Right lung (tissue), 10 donors: ENCODE data around the gene MDH1B. TPM values are rescaled to one million over a fixed set of nuclear protein-coding genes. Genes with fewer than 3 reads are reported as not detected.
"Not testable (repeated sequence)": the region's sequence is repeated elsewhere in the genome, so short reads cannot be mapped to it uniquely, and the experiment has no call there.

Experiments
- DNase-seq, 2 donors: peaks; one replicate each; pipeline ENCODE4 v3.0.0-alpha.2; 2013
- long read RNA-seq, 8 donors: transcript quantifications; one replicate each; lab custom pipeline, GENCODE V29; 2026
- polyA plus RNA-seq, 5 donors: library from polyadenylated mRNA; unstranded; fragments of 120-200 nt; gene quantifications; one replicate each; pipeline versions ENCODE4 v1.2.1 to v1.2.3, GENCODE V29; 2013; ENCODE audit warnings: inconsistent platforms in 1 of 5, low replicate concordance in 1 of 5; ENCODE audit not compliant: insufficient read length in 5 of 5, insufficient read depth in 1 of 5

MDH1B gene
- polyA plus RNA-seq: 1 to 10 TPM; 3.8 to 7.7 (median 6.2) TPM
- long read RNA-seq, donor 1, partial matches to known transcripts: 43 of 61 reads
- long read RNA-seq, donor 1, other reads (novel, unspliced or antisense): 18 of 61 reads
- long read RNA-seq, donor 2: 0 reads
- long read RNA-seq, donor 3, partial matches to known transcripts: 0 of 1 reads
- long read RNA-seq, donor 3, other reads (novel, unspliced or antisense): 0 of 1 reads
- long read RNA-seq, donor 4, partial matches to known transcripts: 30 of 30 reads
- long read RNA-seq, donor 4, other reads (novel, unspliced or antisense): 0 of 30 reads
- long read RNA-seq, donor 5: 0 reads
- long read RNA-seq, donor 6: 0 reads
- long read RNA-seq, donor 7: 0 reads
- long read RNA-seq, donor 8: 0 reads

DNA sequence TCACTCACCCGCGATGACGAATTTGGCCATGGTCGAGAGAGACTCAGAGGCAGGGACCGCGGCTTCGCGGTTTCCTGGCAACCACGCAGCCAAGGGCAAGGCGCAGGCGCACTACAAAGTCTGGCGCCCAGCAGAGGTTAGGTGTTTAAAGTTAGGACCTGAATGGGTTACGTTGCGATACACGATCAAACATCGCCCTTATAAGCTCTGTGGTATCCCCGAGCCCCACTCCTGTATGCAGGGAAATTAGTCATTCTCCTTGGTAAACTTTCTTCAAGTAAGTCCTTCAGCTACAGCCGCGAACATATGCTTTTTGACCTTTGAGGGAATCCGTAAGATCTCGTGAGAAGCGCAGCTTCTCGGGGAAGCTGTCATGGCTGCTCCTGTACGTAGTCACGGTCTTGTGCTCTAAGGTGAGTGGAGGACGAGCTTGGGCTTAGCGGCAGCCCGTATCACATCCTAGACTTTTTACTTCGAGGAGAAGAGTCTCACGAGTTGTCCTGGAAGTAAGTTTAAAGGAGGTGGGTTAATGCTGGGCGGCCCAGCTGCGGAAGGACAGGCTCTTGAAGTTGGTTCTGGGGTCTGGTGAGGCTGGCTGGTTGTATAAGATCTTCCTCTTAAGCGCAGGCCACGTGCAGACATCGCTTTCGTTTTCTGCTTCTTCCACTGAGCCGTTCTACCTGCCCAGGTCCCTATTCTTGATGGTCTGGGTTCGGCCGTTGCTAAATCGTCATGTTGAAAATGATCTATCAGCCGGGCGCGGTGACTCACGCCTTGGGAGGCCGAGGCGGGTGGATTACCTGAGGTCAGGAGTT is at the start of gene MDH1B, which contains the start of gene FASTKD2:
TSS of gene MDH1B (minus strand) at position 87 of the 815 bp plus-strand sequence. CDS start at position 30, 57 bp downstream.
TSS of gene FASTKD2 (plus strand) at position 365 of the 815 bp plus-strand sequence. CDS start 1,088 bp downstream, outside the sequence.
- peak; percentile 92 to 96 for DNase-seq

DNA sequence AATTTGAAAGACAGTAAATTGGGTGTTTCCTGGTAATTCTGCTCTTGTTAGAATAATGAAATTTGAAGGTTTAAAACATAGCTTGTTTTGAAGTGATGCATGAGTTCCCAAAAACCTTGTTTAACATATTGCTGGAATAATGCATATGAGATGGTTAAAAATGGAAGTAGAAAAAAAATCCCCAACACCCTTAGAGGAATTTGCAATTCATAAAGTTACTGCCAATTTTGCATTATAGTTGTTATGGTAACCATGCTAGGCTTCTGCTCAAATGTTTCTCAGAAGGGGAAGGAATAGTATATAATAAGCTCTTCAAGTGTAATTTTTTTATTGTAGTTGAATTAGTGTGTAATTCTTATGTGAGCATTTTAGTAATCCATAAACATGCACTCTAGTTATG is 49.4 kb upstream of the MDH1B start:
- no peak for DNase-seq

DNA sequence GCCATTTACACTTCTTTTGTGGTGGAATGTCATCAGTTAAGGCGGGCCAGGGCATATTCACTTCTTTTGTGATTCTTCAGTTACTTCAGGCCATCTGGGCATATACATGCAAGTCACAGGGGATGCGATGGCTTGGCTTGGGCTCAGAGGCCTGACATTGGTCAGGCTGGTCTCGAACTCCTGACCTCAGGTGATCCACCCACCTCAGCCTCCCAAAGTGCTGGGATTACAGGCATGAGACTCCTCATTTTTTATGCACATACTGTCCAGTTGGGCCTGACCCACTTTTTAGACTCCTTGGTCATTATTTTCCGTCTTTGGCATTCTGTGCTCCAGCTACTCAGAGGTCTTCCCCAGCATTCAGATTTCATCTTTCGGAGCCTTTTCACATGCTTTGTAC is 47.3 kb upstream of the MDH1B start:
- DNase-seq: not testable (repeated sequence)

DNA sequence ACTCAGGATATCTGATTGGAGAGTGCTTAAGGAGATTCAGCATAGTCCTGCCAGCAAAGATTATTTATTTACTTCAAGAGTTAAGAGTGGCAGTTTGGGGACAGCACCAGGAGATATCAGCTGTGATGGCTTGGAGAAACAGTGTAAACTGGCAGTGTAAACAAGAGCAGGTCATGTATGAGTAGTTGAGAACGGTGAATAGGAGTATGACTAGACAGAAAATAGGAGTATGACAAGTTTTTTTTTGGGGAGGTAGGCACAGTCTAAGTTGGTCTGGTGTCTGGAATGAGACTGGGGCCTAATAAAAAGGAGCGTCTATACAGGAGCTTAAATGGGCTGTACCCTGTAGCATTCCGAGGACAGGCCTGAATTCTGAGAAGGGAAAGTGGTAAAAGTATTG is 42.5 kb upstream of the MDH1B start:
- DNase-seq: not testable (repeated sequence)

DNA sequence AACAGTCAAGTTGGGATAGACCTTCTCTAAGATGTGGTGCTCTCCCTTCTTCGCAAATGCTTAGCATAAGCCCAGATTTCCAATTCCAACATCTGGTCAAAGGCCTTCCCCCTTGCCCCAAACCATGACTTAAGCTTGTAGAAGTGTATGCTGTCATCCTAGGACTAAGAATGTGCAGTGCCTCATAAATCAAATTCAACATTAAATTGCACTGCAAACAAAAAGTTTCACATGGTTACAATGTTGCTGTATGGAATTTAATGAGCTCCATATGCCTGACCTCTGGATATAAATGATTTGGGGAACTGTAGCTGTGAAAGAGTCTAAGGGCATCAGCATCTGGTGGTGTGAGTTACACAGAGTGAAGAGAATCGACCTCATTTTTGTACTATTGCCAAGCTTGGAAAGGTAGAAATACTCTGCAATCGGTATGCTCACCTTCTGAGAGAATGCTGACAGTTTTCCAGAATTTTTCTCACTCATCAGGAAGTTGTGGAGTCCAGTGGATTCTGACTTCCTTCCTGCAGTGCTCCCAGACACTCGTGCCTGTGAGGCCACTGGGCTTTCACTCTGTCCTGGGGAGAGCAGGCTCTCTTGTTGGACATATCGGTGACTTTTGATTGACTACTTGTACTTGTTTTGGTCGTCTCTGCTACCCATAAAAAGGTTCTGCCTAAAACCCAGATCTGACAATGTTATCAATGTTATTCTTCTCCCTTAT is 40.9 kb upstream of the MDH1B start:
- no peak for DNase-seq

DNA sequence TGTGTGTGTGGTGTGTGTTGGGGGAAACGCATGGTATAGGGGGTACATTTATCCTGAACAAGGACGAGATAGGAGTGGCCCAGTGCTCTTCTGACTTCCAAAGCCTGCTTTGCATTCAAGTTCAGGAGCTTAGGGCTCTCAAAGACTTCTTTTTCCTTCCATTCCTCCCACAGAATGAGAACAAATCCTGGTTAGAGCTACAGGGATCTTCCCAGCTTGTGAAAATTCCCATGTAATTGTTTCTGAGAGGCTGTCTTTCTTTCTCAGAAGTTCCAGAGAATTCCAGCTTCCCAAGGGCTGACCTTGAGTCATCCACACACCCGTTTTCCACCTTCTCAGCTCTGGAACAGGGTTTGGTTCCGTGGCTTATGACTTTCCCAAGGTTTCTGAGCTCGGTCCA is 39.2 kb upstream of the MDH1B start:
- DNase-seq: no peak

DNA sequence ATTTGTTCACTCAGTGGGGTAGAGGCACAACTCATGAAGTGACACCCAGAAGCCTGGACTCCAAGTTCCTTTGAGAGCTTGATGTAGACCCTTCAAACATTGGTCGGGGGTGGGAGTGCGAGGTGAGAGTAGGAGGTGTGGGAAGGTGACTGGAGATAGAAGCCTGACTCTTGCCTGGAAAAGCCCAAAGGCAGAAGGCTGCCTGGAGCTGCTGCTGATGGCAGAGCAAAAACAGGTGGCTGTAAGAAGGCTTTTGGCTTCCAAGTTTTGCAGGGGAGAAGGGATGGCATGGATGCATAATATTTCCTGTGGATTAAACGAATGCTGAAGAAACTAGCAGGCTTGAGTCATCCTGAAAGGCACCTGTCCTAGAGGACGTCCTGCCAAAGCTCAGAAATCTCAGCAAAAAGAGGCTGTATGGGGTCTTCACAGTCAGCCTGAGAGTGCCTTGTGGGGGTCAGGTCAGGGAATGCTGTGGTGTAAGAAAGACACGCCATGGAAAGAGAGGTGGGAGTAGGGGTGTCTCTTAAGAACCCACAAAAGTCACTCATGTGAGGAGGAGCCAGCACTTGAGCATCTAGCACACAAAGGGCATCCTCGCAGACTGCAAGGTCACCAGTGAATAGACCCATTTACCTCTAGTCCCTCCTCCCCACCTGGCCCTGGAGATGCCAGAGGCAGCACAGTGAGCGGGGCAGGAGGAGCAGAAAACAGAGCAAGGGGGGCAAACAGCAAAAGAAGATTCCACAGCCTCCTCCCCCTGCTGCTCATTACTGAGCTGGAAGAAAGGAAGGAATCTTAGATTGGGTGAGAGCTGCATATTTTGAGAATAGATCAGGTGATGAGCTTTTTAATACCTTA is 37.8 kb upstream of the MDH1B start:
- no peak for DNase-seq

DNA sequence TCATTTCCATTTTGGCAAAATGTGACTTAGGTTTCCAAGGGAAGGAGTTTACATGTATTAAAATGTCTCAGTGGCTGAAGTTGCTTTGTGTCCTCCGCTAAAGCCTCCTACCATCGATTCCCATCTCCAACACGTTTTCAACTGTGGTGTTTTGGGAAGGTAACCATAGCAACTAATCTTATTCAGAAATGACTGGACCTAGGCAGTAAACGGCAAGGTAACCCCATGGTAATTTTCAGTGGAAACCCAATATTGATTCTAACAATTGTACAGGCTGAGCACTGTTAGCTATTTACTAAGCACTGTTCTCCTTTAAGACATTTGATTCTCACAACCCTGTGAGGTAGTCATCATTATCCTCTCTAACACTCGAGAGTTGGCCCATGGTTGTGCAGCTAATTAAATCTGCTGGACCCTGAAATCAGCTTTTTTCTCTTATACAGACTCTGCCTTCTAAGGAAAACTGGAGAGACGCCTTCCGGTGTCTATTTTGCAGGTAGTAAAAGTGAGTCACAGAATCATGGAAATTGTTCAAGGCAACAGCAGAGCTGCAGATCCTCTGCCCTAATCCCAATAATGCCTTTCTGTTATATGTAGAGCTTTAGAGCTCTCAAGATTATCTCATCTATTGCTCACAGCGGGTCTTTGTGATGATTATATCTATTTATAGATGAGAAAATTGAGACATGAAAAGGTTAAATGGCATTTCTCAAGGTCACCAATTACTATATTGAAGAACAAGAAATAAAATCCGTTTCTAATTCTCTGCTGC is 36.5 kb upstream of the MDH1B start:
- DNase-seq: no peak

DNA sequence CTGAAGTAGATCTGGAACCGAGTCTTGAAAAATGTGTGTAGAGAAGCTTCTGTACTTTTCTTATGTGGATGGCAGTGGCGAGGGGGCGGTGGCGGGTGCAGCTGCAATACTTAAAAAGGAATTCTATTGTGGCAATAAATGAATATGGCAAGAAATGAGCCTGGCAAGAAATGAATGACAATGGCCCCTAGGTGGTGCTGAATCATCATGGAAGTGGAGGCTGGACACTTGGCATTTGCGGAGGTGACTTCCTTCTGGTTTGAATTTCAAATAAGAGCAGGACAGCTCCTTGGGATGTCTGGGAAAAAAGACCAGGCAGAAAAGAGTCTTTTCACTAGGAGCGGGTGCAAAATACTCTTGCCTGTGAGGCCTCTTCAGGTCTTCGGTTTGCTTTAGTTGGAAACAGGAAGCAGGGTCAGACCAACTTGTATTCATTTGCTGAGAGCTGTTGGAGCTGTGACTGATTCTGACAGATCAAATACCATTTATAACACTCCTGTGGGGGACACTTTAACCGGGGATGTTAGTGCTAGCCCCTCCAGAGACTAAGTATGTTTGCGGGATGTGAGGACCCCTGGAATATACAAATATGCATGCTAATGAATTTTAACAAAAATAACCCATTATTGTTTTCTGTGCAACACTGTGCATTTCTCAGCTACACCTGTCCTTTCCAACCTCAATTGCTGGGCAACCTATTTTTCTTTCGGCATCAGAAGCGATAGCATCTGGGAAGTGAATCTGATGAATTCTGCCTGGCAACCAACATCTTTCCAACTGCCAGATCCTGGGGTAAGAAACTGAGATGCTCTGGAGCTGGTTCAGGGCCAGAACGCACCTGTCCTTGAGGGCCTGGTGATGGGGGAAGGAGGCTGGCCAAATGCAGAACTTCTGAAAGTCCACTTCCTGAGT is 35.6 kb upstream of the MDH1B start:
- peak; percentile 33 to 53 for DNase-seq

DNA sequence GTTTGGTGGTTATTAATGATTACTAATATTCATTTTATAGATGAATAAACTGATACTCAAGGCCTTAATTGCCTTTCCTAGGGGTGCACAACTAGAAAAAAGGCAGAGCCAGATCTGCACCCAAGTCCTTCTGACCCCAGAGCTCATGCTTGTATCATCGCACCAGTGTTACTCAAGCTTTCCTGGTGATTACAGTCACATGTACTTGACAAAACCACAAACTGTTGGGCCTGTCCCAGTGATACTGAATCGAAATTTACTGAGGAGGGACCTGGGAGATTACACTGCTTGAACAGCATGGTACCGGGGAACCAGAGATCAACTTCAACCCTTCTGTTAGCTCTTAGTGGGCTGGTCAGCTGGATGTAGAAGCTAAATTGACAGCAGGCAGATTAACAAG is 34.0 kb upstream of the MDH1B start:
- DNase-seq: no peak

DNA sequence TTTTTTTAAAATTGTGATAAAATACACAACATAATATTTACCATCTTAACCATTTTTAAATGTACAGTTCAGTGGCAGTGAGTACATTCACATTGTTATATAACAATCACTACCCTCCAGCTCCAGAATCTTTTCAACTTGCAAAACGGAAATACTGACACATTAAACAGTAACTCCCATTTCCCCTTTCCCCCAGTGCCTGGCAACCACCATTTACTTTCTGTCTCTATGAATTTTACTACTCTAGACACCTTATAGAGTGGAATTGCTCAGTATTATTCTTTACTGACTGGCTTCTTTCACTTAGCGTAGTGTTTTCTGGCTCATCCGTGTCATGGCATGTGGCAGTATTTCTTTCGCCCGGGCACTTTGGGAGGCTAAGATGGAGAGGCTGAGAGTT is 32.9 kb upstream of the MDH1B start:
- no peak for DNase-seq

DNA sequence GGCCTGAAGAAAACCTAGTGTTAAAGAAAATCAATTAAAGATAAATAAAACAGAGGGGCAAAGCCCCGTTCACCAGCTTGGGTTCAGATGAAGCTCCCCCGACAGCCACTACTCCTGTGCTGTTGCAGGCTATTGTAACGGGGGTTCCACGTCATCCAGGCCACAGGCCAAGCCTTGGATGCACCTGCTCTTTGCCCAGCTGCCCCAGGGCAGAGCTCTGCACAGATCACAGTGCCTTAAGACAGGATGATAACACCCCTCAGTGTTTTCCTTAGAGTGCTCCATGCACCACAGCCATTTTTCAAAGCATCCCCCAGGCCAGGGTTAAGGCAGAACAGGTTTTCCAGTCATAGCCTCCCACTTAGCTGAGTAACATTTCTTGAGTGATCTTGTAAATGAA is 32.2 kb upstream of the MDH1B start:
- DNase-seq: no peak

DNA sequence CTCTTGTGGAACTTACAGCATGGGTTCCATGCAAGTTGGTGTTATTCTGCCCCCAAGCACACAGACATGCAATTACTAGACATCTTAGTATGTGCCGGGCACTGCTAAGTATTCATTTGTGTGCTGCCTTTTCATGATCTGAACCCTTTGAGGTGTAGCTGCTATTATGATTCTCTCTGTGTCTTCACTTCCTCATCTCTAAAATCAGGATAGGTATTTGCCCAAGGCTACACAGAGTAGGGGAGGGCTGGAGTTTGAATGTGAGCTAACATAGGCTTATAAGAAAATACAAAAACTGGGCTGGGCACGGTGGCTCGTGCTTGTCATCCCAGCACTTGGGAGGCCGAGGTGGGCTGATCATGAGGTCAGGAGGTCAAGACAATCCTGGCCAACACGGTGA is 27.5 kb upstream of the MDH1B start:
- no peak for DNase-seq

DNA sequence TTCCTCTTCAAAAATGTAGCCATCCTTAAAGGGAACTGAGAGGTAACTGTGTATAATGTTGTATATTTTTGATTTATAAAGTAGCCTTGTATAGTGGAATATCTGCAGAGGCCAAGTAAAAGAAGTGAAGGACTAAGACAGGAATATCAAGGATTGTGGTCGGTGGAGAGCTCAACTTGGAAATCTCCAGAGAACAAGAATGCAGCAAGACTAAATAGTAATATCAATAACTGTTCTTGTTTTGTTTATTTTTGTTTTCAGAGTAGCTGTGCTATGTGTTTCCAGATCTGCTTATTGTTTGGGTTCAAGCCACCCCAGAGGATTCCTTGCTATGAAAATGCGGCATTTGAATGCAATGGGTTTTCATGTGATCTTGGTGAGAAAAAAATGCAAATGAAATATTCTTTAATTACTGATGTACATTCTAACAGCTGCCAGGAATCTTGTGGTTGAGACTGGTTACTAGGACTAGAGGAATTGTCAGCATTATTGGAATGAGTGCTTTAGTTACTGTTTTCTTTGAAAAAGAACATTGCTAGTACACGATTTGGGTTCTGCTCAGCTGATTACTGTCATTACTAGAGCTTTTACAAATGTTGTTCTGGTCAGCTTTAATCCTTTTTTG is 25.3 kb upstream of the MDH1B start:
- DNase-seq: no peak

DNA sequence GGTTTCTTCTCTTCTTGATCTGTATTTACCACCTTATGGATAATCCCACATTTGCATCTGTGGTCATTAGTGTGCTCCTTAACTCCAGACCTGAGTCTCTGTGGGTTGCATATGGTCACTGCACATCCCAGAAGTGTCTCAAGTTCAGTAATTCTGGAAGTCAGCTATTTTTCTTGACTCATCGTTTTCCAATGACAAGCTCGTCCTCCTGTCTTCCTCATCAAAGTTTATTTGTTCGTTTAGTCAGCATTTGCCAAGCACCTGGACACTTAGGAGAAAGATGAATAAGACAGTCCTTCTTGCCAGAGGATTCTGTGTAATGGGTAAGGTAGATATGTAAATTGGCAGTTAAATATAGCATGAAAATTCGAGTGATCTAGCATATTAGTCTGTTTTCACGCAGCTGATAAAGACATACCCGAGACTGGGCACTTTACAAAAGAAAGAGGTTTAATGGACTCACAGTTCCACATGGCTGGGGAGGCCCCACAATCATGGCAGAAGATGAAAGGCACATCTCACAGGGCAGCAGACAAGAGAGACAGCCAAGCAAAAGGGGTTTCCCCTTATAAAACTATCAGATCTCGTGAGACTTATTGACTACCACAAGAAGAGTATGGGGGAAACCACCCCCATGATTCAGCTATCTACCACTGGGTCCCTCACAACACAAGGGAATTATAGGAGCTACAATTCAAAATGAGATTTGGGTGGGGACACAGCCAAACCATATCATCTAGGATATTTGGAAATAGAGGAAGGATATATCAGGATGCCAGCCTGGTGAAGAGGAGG is 19.6 kb upstream of the MDH1B start:
- no peak for DNase-seq

DNA sequence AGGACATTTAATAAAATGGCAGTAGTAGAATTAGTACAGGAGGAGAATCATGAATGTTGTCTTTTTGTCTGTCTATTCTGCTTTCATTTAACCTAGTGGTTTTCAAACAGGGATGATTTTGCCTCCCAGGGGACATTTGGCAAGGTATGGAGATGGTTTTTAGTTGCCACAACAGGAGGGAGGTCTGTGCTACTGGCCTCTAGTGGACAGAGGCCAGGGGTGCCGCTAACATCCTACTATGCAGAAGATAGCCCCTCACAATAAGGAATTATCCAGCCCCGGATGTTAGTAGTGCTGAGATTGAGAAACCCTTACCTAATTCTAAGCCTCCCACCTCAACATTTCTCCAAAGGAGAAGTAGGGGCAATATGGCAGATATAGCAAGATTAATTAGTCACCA is 18.6 kb upstream of the MDH1B start:
- DNase-seq: no peak

DNA sequence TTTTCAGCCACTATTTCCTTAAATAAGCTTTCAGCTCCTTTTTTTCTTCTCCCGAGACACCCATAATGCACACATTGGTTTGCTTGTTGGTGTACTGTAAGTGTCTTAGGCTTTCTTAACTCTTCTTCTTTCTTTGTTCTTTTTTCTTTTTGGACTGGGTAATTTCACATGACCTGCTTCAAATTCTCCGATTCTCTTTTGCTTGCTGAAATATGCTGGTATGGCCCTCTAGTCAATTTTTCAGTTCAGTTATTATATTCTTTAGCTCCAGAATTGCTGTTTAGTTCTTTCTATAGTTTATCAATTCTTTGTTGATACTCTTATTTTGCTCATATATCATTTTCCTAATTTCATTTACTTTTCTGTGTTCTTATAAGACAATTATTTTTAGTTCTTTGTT is 15.5 kb upstream of the MDH1B start:
- DNase-seq: no peak

DNA sequence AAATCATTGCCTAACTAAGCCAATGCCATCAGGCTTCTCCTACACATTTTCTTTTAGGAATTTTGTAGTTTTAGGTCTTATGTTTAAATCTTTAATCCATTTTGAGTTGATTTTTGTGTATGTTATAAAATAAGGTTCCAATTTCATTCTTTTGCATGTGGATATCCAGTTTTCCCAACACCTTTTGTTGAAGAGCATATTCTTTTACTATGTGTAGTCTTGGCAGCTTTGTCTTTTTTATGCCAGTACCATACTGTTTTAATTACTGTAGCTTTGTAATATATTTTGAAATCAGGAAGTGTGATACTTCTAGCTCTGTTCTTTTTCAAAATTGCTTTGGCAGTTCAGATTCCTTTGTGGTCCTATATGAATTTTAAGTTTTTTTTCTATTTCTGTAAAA is 11.3 kb upstream of the MDH1B start:
- DNase-seq: no peak
